GM19238 (cell line): ENCODE measurements around the gene C3orf80.
"Not testable (repeated sequence)": the region's sequence is repeated elsewhere in the genome, so short reads cannot be mapped to it uniquely, and the experiment has no call there.

Experiments
- DNase-seq: peaks from one replicate; pipeline ENCODE4 v3.0.0; 2011; ENCODE audit warnings: low spot score; ENCODE audit not compliant: insufficient read length

Gene C3orf80

DNA sequence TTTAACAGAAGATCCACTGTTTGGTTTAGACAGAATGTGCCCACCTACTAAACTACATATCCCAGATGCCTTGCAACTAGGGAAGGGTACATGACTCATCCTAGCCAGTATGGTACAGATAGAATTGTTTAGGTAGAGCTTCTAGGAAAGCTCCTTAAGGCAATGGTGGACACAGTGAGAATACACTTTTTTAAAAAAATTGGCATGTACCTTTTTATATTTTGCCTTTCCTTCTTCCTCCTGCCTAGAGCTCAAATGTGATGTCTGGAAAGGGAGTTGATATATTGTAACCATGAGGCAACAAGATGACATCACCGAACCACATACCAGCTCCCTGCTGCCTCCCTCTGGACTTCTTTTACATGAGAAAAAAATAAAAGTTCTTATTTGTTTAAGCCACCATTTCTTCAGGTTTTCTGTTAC lies 14.4 kb upstream of the C3orf80 start:
- no peak for DNase-seq

- DNase-seq = no peak
Measured at GRCh38 chr3:160213191-160213590, 12.0 kb upstream of the C3orf80 start.

GRCh38 chr3:160217675-160218074 lies 7.5 kb upstream of the C3orf80 start:
- no peak for DNase-seq

- DNase-seq = no peak
Measured at GRCh38 chr3:160218136-160218535, 7.1 kb upstream of the C3orf80 start.

DNA sequence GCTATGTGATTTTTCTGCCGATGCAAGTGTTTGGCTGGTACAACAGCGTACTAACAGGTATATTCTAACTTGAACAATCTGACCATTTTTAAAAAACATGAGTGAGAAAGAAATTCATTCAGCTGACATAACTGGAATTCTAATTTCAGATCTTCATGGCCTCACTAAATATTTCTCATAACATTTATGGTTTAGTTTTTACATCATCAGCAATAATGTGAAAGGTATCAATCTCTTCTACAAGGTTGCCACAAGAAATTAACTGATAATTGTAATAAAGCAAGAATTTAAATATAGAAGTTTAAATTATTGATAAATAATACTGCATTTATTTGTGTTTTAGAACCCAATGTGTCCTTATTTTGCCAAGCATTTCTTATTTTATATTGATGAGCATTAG lies 5.2 kb upstream of the C3orf80 start:
- no peak for DNase-seq

DNA sequence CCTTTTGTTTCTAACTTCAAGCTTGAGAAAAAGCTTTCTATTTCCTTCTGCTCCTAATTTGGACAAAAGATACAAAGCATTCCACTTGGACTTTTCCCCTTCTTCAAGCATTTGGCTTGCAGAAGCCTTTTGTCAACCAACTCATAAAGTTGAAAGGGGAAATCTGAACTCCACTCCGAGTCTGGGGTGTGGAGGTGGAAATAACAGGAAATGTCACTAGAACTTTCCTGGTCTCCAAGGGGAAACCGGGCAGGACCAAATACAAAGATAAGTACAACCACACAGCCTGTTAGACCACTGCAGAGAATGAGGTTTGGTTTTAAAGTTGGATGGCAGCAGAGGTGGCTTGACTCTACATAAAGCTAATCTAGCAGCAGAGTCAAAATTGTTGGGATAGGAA lies 4.2 kb upstream of the C3orf80 start:
- DNase-seq = no peak

GRCh38 chr3:160224256-160224655 lies 966 bp upstream of the C3orf80 start:
- DNase-seq = no peak

- no peak for DNase-seq
Measured at GRCh38 chr3:160224811-160225175, 429 bp upstream of the C3orf80 start.

DNA sequence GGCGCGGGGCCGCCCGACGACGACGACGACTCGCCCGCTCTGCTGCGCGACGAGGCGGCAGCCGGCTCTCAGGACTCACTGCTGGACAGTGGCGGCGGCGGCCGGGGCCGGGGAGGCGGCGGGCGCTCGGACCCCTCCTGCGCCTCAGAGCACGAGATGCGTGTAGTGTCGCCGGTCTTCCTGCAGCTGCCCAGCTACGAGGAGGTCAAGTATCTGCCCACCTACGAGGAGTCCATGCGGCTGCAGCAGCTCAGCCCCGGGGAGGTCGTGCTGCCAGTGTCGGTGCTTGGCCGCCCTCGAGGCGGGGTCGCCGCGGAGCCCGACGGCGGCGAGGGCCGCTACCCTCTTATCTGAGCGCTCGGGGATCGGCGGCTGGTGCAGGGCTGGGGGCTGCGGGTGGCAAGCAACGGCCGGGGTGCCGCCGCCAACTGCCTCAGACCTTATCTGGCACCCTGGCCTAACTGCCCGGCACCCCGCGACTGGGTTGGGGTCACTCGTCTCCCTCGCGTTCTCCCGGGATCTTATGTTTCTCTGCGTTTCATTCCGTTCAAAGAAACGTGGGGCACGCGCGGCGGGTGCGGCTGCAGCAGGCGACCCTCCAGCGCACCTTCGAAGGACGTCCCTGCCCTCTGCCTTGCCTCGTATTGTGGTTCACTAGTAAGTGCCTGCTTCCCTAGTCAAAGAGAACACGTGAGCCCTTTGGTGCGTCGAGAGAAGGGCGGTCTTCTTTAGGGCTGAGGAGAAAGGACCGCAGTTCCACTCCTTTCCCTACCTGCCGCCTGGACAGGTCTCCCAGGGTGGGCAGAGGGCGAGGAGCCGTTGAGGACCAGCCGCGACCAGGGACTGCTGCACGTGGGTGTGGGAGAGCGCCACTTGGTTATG lies 1.0 kb downstream of the C3orf80 start:
- no peak for DNase-seq

GRCh38 chr3:160227419-160227818 lies 2.2 kb downstream of the C3orf80 start:
- no peak for DNase-seq

DNA sequence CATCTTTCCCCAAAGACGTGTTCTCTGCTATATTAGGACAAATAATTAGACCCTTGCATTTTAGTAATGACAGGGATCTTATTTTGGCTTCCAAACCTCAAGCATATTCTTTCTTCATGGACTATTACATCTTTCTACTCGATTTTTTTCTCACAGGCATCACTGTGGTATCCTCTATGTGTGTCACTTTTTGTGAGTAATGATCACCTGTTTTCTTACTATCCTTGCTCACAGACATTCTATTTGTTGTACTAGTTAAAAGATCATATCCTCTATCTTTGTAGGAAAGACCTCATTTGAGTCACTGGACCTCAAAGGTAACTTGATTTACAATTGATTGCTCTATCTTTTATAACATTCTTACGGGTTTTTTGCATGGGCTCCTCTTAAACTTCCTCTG lies 6.8 kb downstream of the C3orf80 start:
- no peak for DNase-seq

DNA sequence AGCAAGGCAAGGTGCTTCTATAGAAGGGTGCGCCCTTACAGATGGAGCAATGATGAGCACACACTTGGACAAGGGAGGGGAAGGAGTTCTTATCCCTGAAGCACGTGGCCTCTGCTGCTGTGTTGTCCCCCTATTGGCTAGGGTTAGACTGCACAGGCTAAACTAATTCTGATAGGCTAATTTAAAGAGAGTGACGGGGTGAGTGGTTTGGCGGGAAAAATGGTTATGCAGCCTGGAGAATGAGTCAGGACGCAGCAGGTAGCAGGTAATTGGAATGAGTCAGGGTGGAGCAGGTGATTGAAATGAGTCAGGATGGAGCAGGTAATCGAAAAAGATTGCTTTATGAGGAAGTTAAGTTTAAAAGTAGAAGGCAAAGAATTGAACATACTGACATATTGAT lies 15.5 kb downstream of the C3orf80 start:
- not testable (repeated sequence) for DNase-seq

DNA sequence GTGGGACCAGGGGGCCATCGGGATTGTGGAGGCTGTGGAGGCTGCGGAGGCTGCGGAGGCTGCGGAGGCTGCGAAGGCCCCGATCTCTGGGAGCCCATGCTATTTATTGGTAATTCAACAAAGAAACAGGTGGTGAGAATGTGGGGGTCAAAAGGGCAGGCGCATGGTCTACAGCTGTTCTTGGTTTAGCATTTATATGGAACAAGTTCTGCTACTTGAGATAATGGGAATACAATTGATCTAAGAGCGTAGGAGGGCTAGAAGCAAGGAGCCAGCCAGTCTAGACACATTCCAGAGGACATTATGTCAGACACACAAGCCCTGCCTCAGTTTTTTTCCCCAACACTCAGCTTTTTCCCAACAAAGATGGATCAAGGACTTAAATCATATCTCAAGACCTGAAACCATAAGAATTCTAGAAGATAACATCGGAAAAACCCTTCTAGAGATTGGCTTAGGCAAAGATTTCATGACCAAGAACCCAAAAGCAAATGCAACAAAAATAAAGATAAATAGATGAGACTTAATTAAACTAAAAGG lies 20.1 kb downstream of the C3orf80 start:
- no peak for DNase-seq

- no peak for DNase-seq
Measured at GRCh38 chr3:160247766-160248165, 22.5 kb downstream of the C3orf80 start.

- no peak for DNase-seq
Measured at GRCh38 chr3:160253298-160253697, 28.1 kb downstream of the C3orf80 start.

DNA sequence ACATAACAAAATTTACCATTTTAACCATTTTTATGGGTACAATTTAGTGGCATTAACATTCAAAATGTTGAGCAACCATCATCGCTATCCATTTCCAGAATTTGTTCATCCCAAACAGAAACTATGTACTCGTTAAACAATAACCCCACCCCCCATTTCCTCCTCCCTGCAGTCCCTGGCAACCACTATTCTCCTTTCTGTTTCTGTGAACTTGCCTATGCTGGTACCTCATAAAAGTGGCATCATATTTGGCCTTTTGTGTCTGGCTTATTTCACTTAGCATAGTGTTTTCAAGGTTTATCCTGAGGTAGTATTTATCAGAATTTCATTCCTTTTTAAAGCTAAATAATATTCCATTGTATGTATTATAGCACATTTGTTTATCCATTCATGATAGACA lies 32.4 kb downstream of the C3orf80 start:
- no peak for DNase-seq

GRCh38 chr3:160259589-160259988 lies 34.4 kb downstream of the C3orf80 start:
- no peak for DNase-seq

GRCh38 chr3:160260587-160261270 lies 35.5 kb downstream of the C3orf80 start:
- no peak for DNase-seq

- DNase-seq = no peak
Measured at GRCh38 chr3:160265088-160265487, 39.9 kb downstream of the C3orf80 start.
